ENCODE measurements around the gene HMGXB3. TPM values are rescaled to one million over a fixed set of nuclear protein-coding genes. Genes with fewer than 3 reads are reported as not detected.

HMGXB3 gene
- total RNA-seq, 2 donors from 2014 or later = 21.8 to 40.2 TPM

- Histone ChIP-seq H3K9me3 (no peaks in the 10 kb centered on the region), H3K9ac (ENCODE audit: low read depth in 2 of 2, low read length in 2 of 2) (no peak overlapping the region), H3K4me1 (no peaks in the 10 kb centered on the region), H3K36me3 (no peaks in the 10 kb centered on the region), H3K27me3 (no peaks in the 10 kb centered on the region), H3K4me3 (no peak overlapping the region), H3K27ac (no peak overlapping the region)
- intact Hi-C loops (cut with DNase I) = no loop called here
- TF ChIP-seq CTCF (IDR thresholded peaks at IDR 0.05) = no peak
- DNase-seq = no peak
Measured at GRCh38 chr5:150066901-150067396, 66.4 kb downstream of the HMGXB3 start.

- H3K27me3 ChIP-seq = no peaks in the 10 kb centered on the region
- H3K4me1 ChIP-seq = no peaks in the 10 kb centered on the region
- DNase-seq = no peak
- H3K9me3 ChIP-seq = no peaks in the 10 kb centered on the region
- H3K9ac ChIP-seq (ENCODE audit: low read depth in 2 of 2, low read length in 2 of 2) = no peak overlapping the region
- no peaks in the 10 kb centered on the region for H3K36me3 ChIP-seq
- H3K4me3 ChIP-seq = no peak overlapping the region
- no peak overlapping the region for H3K27ac ChIP-seq
- intact Hi-C loops (cut with DNase I) = no loop called here
- no peak for TF ChIP-seq CTCF (IDR thresholded peaks at IDR 0.05)
Measured at GRCh38 chr5:150067405-150067960, 66.9 kb downstream of the HMGXB3 start.

GRCh38 chr5:150068071-150068470 lies 67.5 kb downstream of the HMGXB3 start:
- Histone ChIP-seq H3K9me3 (no peaks in the 10 kb centered on the region), H3K4me3 (no peak overlapping the region), H3K9ac (ENCODE audit: low read depth in 2 of 2, low read length in 2 of 2) (no peak overlapping the region), H3K27me3 (no peaks in the 10 kb centered on the region), H3K27ac (no peak overlapping the region), H3K4me1 (no peaks in the 10 kb centered on the region), H3K36me3 (no peaks in the 10 kb centered on the region)
- DNase-seq = no peak
- intact Hi-C loops (cut with DNase I) = no loop called here
- no peak for TF ChIP-seq CTCF (IDR thresholded peaks at IDR 0.05)

GRCh38 chr5:150068472-150068871 lies 67.9 kb downstream of the HMGXB3 start:
- H3K27ac ChIP-seq = no peak overlapping the region
- TF ChIP-seq CTCF (IDR thresholded peaks at IDR 0.05) = no peak
- no peaks in the 10 kb centered on the region for H3K9me3 ChIP-seq
- no peaks in the 10 kb centered on the region for H3K4me1 ChIP-seq
- H3K36me3 ChIP-seq = no peaks in the 10 kb centered on the region
- no peak overlapping the region for H3K4me3 ChIP-seq
- DNase-seq = no peak
- H3K9ac ChIP-seq (ENCODE audit: low read depth in 2 of 2, low read length in 2 of 2) = no peak overlapping the region
- intact Hi-C loops (cut with DNase I) = no loop called here
- no peaks in the 10 kb centered on the region for H3K27me3 ChIP-seq

GRCh38 chr5:150068961-150069645 lies 68.6 kb downstream of the HMGXB3 start:
- no peaks in the 10 kb centered on the region for H3K4me1 ChIP-seq
- H3K27me3 ChIP-seq = no peaks in the 10 kb centered on the region
- no peak overlapping the region for H3K9ac ChIP-seq (ENCODE audit: low read depth in 2 of 2, low read length in 2 of 2)
- no peak for TF ChIP-seq CTCF (IDR thresholded peaks at IDR 0.05)
- intact Hi-C loops (cut with DNase I) = no loop called here
- no peak overlapping the region for H3K4me3 ChIP-seq
- H3K9me3 ChIP-seq = no peaks in the 10 kb centered on the region
- H3K27ac ChIP-seq = no peak overlapping the region
- no peaks in the 10 kb centered on the region for H3K36me3 ChIP-seq
- no peak for DNase-seq
